Measurements from ENCODE around the gene CARS2. TPM values are rescaled to one million over a fixed set of nuclear protein-coding genes. Genes with fewer than 3 reads are reported as not detected.

Gene CARS2
- polyA plus RNA-seq, 2 of the 4 experiments (the other 2 are of a cell fraction), result 31.5 to 41.4 TPM

DNA sequence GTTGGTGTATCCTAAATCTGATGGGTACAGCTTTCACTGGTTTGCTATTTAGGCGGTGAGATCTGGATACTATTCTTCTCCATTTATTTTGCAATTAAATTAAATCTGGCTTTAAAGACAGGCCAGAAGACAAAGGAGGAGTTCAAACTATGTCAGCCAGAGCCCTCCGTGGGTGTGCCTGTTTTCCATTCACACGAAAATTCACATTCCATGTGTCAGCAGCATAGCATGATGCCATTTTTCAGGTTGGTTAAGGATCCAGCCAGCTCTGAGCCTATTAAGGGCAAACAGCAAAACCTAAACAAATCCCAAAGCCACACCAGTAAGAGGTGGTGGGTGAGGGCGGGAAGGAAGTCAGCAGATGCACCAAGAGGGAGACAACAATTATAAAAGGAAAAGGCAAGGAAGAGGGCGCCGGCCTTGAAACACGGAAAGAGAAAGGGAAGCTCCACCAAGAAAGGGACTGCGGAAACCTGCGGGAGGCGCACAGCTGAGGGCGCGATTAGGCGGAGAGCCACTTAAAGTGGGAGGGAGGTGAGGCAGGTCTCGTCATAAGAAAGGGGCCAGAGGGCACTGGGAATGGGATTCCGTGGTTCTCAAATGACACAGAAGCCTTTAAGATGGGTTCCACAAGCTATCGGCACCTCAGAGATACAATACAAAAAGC lies 43.0 kb downstream of the CARS2 start:
- Histone ChIP-seq H3K9me3 (no peaks in the 10 kb centered on the region; the same call in 2 of the 3 replicates), H3K4me1 (no peaks in the 10 kb centered on the region), H3K27ac (no peak overlapping the region), H3K4me3 (no peak overlapping the region), H3K4me2 (no peak overlapping the region)
- DNase-seq (ENCODE audit: low read depth in 1 of 2, low spot score in 1 of 2) (no peak), ATAC-seq (no peak), FAIRE-seq (no peak)
- ChIA-PET CTCF (interaction anchor here (1.5 kb wide), 2 partner anchors 15 to 20 kb away, joined by 4 read pairs; no protein-coding TSS in a partner anchor), POLR2A (no interaction called here)
- 95% methylated on average over 16 of the region's 16 CpGs for WGBS (ENCODE audit: missing lambda C conversion rate)
- TF ChIP-seq, protein P1, sequence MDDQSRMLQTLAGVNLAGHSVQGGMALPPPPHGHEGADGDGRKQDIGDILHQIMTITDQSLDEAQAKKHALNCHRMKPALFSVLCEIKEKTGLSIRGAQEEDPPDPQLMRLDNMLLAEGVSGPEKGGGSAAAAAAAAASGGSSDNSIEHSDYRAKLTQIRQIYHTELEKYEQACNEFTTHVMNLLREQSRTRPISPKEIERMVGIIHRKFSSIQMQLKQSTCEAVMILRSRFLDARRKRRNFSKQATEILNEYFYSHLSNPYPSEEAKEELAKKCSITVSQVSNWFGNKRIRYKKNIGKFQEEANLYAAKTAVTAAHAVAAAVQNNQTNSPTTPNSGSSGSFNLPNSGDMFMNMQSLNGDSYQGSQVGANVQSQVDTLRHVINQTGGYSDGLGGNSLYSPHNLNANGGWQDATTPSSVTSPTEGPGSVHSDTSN (IDR thresholded peaks at IDR 0.05), result no peak
- no peak for TF ChIP-seq EHF (CRISPR knock-in tag; IDR thresholded peaks at IDR 0.05)
- TF ChIP-seq, protein P2, sequence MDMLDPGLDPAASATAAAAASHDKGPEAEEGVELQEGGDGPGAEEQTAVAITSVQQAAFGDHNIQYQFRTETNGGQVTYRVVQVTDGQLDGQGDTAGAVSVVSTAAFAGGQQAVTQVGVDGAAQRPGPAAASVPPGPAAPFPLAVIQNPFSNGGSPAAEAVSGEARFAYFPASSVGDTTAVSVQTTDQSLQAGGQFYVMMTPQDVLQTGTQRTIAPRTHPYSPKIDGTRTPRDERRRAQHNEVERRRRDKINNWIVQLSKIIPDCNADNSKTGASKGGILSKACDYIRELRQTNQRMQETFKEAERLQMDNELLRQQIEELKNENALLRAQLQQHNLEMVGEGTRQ (IDR thresholded peaks at IDR 0.05), result no peak
- no peak for TF ChIP-seq KDM1A (IDR thresholded peaks at IDR 0.05; ENCODE audit: low read depth)
- TF ChIP-seq MYC (IDR thresholded peaks at IDR 0.05; ENCODE audit: borderline replicate concordance, low read length), result no peak
- no peak for TF ChIP-seq ZSCAN20 (CRISPR knock-in tag; IDR thresholded peaks at IDR 0.05)
- no peak for TF ChIP-seq EHMT2 (IDR thresholded peaks at IDR 0.05; ENCODE audit: low read depth)
- TF ChIP-seq FOXS1 (CRISPR knock-in tag; IDR thresholded peaks at IDR 0.05), result no peak
- TF ChIP-seq NR3C1 (IDR thresholded peaks at IDR 0.05), result no peak
- TF ChIP-seq, protein P3, sequence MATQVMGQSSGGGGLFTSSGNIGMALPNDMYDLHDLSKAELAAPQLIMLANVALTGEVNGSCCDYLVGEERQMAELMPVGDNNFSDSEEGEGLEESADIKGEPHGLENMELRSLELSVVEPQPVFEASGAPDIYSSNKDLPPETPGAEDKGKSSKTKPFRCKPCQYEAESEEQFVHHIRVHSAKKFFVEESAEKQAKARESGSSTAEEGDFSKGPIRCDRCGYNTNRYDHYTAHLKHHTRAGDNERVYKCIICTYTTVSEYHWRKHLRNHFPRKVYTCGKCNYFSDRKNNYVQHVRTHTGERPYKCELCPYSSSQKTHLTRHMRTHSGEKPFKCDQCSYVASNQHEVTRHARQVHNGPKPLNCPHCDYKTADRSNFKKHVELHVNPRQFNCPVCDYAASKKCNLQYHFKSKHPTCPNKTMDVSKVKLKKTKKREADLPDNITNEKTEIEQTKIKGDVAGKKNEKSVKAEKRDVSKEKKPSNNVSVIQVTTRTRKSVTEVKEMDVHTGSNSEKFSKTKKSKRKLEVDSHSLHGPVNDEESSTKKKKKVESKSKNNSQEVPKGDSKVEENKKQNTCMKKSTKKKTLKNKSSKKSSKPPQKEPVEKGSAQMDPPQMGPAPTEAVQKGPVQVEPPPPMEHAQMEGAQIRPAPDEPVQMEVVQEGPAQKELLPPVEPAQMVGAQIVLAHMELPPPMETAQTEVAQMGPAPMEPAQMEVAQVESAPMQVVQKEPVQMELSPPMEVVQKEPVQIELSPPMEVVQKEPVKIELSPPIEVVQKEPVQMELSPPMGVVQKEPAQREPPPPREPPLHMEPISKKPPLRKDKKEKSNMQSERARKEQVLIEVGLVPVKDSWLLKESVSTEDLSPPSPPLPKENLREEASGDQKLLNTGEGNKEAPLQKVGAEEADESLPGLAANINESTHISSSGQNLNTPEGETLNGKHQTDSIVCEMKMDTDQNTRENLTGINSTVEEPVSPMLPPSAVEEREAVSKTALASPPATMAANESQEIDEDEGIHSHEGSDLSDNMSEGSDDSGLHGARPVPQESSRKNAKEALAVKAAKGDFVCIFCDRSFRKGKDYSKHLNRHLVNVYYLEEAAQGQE (IDR thresholded peaks at IDR 0.05), result no peak
- no peak for TF ChIP-seq ZNF302 (CRISPR knock-in tag; IDR thresholded peaks at IDR 0.05)
- no peak for TF ChIP-seq CBX8 (IDR thresholded peaks at IDR 0.05)
- no peak for TF ChIP-seq ZC3H11A (IDR thresholded peaks at IDR 0.05)
- no peak for TF ChIP-seq RCOR1 (IDR thresholded peaks at IDR 0.05; ENCODE audit: low read depth, low read length)

DNA sequence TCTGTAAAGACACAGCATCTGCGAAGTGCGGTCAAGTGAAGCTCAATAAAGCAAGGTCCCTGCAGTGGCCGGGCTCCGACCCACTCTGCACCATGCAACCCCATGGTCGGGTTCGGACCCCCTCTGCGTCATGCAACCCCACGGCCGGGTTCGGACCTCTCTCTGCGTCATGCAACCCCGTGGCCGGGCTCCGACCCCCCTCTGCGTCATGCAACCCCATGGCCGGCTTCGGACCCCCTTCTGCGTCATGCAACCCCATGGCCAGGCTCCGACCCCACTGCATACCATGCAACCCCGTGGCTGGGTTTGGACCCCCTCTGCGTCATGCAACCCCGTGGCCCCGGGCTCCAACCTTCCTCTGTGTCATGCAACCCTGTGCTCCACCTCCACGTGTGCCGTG lies 43.8 kb downstream of the CARS2 start:
- FAIRE-seq, result no peak
- CTCF ChIA-PET, result no interaction called here
- TF ChIP-seq, protein P4, sequence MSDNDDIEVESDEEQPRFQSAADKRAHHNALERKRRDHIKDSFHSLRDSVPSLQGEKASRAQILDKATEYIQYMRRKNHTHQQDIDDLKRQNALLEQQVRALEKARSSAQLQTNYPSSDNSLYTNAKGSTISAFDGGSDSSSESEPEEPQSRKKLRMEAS (IDR thresholded peaks at IDR 0.05), result no peak
- TF ChIP-seq RNF2 (IDR thresholded peaks at IDR 0.05; ENCODE audit: borderline replicate concordance, low read depth) (no peak), BHLHE40 (IDR thresholded peaks at IDR 0.05; ENCODE audit: low read depth, low read length) (no peak), NR3C1 (IDR thresholded peaks at IDR 0.05) (no peak), PHF8 (IDR thresholded peaks at IDR 0.05; ENCODE audit: borderline replicate concordance, low read depth) (no peak), JUN (IDR thresholded peaks at IDR 0.05) (no peak), ZFP36 (IDR thresholded peaks at IDR 0.05; ENCODE audit: borderline replicate concordance, partially characterized antibody) (no peak), GATA3 (IDR thresholded peaks at IDR 0.05; ENCODE audit: borderline replicate concordance) (no peak), CHD2 (IDR thresholded peaks at IDR 0.05; ENCODE audit: low read length, partially characterized antibody) (no peak), HOXB5 (CRISPR knock-in tag; IDR thresholded peaks at IDR 0.05) (no peak), FOXS1 (CRISPR knock-in tag; IDR thresholded peaks at IDR 0.05) (no peak)
- TF ChIP-seq, protein P1 (IDR thresholded peaks at IDR 0.05), result no peak
- TF ChIP-seq, protein P3 (IDR thresholded peaks at IDR 0.05), result no peak
- TF ChIP-seq, protein P5, sequence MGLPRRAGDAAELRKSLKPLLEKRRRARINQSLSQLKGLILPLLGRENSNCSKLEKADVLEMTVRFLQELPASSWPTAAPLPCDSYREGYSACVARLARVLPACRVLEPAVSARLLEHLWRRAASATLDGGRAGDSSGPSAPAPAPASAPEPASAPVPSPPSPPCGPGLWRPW (IDR thresholded peaks at IDR 0.05), result no peak

More for the DNA sequence above, 43.8 kb downstream of the CARS2 start:
- H3K4me3 ChIP-seq, result no peak overlapping the region
- POLR2A ChIA-PET, result no interaction called here
- WGBS (ENCODE audit: missing lambda C conversion rate), result 96% methylated on average over 13 of the region's 25 CpGs
- H3K9me3 ChIP-seq, result no peaks in the 10 kb centered on the region; the same call in 2 of the 3 replicates
- H3K4me2 ChIP-seq, result no peak overlapping the region
- H3K4me1 ChIP-seq, result no peaks in the 10 kb centered on the region
- ATAC-seq (no peak), DNase-seq (ENCODE audit: low read depth in 1 of 2, low spot score in 1 of 2) (no peak)
- H3K27ac ChIP-seq, result no peak overlapping the region
